Bronchial epithelial cell (primary cell): Measurements from ENCODE around the gene PIP5K1B. TPM values are rescaled to one million over a fixed set of nuclear protein-coding genes. Genes with fewer than 3 reads are reported as not detected.

Experiments used
- DNase-seq: peaks from one replicate; pipeline ENCODE4 v3.0.0-alpha.2; 2010; ENCODE audit warnings: low read depth
- FAIRE-seq: peaks from 2 replicates; lab custom pipeline; 2011; peaks lifted over from hg19 to GRCh38; lab: Jason Lieb, UNC
- H3K27me3 ChIP-seq: 2 replicates; pipeline ENCODE4 v1.5.1; 2011; ENCODE audit warnings: low read length; ENCODE audit not compliant: control insufficient read depth, insufficient read depth
- H3K36me3 ChIP-seq: 2 replicates; pipeline ENCODE4 v1.5.1; 2011; ENCODE audit warnings: low read length; ENCODE audit not compliant: control insufficient read depth, insufficient read depth
- H3K4me3 ChIP-seq: 2 replicates; pipeline ENCODE4 v1.5.1; 2011; ENCODE audit warnings: mild to moderate bottlenecking, low read depth, low read length, control low read depth
- total RNA-seq: library from RNA; depleted of rRNA; stranded (reverse); fragments of >200 nt; gene quantifications from 2 replicates; pipeline ENCODE4 v1.2.1, GENCODE V29; 2014
- TF ChIP-seq, protein P1 (sequence below): IDR thresholded peaks from 2 replicates; pipeline ENCODE4 v1.5.1; 2011; ENCODE audit warnings: mild to moderate bottlenecking, moderate library complexity, low read length, control low read depth, inconsistent platforms; ENCODE audit not compliant: insufficient read depth, severe bottlenecking

The PIP5K1B gene
- total RNA-seq, 1 donor from 2014 or later = 2.9 TPM

DNA sequence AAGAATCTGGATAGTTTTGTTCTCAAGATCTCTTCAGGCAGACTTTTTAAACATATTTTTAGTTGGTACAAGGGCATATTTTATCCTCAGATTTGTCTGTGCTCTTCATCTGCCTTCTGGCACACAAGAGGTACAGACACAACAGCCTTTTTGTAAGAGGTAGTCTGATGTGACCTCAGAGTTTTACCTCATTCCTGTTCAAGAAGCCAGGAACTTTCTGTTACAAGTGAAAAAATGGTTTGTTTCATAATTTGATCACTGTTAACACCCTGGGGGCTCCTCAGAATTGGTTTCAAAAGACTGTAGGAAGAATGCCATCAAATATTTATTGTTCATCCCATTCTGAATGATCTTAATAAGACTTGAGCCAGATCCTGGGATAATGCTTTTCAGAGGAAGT lies 172.2 kb downstream of the PIP5K1B start:
- no peak overlapping the region for H3K4me3 ChIP-seq
- FAIRE-seq (no peak), DNase-seq (no peak)
- no peaks in the 10 kb centered on the region for H3K36me3 ChIP-seq
- H3K27me3 ChIP-seq = no peaks in the 10 kb centered on the region
- TF ChIP-seq, protein P1, sequence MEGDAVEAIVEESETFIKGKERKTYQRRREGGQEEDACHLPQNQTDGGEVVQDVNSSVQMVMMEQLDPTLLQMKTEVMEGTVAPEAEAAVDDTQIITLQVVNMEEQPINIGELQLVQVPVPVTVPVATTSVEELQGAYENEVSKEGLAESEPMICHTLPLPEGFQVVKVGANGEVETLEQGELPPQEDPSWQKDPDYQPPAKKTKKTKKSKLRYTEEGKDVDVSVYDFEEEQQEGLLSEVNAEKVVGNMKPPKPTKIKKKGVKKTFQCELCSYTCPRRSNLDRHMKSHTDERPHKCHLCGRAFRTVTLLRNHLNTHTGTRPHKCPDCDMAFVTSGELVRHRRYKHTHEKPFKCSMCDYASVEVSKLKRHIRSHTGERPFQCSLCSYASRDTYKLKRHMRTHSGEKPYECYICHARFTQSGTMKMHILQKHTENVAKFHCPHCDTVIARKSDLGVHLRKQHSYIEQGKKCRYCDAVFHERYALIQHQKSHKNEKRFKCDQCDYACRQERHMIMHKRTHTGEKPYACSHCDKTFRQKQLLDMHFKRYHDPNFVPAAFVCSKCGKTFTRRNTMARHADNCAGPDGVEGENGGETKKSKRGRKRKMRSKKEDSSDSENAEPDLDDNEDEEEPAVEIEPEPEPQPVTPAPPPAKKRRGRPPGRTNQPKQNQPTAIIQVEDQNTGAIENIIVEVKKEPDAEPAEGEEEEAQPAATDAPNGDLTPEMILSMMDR = no peak

DNA sequence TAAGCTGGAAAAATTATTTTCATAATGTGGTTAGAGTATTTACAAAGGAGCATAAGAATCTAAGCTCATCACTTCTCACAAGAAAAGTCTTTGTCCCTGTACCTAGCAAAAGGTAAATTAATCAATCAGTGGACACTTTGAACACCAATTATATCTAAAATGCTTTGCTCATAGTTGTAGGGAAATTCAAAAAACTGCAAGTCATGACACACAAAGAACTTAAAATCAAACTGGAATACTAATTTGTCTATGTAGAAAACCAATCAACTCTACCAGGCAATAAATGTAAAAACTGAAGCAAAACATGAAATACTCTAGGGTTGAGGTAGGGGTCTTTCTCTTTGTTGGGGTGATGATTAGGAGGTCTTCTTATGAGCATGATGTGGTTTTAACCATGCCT lies 173.4 kb downstream of the PIP5K1B start:
- no peaks in the 10 kb centered on the region for H3K36me3 ChIP-seq
- TF ChIP-seq, protein P1 = no peak
- DNase-seq = no peak
- H3K4me3 ChIP-seq = no peak overlapping the region
- no peaks in the 10 kb centered on the region for H3K27me3 ChIP-seq
- FAIRE-seq = no peak

DNA sequence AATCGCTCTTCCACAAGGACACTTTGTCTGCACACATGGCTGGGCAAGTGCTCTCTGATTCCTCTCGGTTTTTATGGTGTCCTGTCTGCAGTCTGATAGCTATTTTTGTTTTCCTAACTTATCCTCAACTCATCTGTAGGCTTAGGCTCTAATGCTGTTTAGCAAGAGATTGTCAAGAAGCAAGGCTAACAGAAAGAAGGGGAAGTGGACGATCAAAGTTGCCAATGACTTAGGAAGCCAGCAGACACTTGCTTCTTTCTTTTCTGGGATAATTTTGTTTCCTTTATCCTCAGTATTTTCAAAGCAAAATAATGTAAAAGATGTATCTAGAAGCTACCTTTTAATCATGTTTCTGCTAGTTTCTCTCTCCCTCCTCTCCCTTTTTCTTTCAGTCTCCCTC lies 178.2 kb downstream of the PIP5K1B start:
- H3K36me3 ChIP-seq = no peaks in the 10 kb centered on the region
- FAIRE-seq (no peak), DNase-seq (no peak)
- H3K27me3 ChIP-seq = no peaks in the 10 kb centered on the region
- no peak overlapping the region for H3K4me3 ChIP-seq
- TF ChIP-seq, protein P1 = no peak

DNA sequence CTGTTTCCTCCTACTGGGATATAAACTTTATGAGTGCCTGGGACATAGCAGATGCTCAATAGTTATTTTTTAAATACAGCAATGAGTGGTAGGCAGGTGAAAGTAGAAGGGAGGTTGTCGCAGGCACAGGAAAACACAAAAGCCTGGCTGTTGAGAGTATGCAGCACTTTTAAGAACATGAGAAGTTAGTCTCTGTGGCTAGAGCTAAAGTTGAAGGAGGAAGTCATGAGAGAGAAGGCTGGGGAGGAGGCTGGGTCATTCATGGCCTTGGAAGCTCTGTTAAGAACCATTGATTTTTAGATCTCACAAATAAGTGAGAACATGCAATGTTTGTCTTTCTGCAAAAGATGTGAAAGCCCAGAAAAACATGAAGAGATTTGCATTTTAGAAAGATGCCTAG lies 182.2 kb downstream of the PIP5K1B start:
- TF ChIP-seq, protein P1 = no peak
- H3K36me3 ChIP-seq = no peaks in the 10 kb centered on the region
- no peak for DNase-seq
- no peaks in the 10 kb centered on the region for H3K27me3 ChIP-seq
- no peak overlapping the region for H3K4me3 ChIP-seq
- no peak for FAIRE-seq

DNA sequence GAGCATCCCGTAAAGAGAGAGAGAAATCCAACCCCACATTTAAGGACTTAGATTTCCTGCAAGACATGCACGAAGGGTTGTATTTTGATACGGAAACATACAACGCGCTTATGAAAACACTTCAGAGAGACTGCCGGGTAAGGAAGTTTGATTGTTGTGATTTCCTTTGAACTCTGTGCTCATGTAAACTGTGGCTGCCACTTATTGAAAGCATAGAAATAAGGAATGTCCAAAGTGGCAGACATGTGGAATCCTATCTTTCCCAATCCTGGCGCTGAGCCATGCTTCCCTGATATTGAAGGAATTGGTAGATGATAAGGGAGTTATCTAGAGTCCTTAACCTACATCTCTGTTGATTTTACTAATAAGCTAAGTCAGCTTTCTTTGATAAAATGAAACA lies 189.5 kb downstream of the PIP5K1B start:
- DNase-seq (no peak), FAIRE-seq (no peak)
- no peaks in the 10 kb centered on the region for H3K36me3 ChIP-seq
- H3K4me3 ChIP-seq = no peak overlapping the region
- no peaks in the 10 kb centered on the region for H3K27me3 ChIP-seq
- TF ChIP-seq, protein P1 = no peak

DNA sequence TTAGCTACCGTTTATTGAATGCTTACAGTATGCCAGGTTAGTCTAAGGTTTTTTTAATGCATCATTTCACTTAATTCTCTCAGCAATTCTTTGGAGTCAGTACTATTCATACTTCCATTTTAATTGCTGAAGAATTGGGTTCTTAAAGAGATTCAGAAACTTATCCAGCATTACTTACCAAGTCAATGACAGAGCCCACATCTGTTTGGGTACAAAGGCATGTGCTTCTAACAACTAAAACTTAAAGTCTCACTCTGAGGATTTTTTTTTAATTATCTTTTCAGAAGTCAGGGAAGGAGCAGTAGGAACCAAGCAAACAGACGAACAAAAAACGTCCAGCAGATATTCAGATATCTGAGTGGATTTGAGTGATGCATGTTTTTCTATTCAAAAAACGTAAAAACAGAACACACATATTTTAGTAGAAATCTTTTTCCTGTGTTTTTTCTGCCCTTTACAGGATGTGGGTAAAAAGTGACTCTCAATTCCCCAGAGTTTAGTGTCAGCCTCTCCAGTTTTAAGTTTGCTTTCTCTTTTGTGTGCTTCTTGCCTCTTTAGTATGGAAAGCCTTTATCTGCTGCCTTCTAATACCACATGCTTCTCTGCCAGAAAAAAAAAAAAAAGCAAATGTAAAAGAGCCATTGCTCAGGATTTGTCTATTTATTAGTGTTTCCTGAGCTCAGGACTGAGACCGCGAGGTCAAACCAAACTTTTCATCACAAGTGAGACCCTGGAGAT lies 190.9 kb downstream of the PIP5K1B start:
- TF ChIP-seq, protein P1 = no peak
- no peak overlapping the region for H3K4me3 ChIP-seq
- no peak for DNase-seq
- H3K36me3 ChIP-seq = no peaks in the 10 kb centered on the region
- no peaks in the 10 kb centered on the region for H3K27me3 ChIP-seq
- no peak for FAIRE-seq
